HG03135 (cell line): Measurements from ENCODE around the gene TM7SF2.
A peak's percentile ranks its signal among the peaks of the same experiment; 100 is the strongest.
"Not testable (repeated sequence)": the region's sequence is repeated elsewhere in the genome, so short reads cannot be mapped to it uniquely, and the experiment has no call there.

Source experiments
- ATAC-seq: cut with Tn5 transposase; IDR thresholded peaks from one replicate; pipeline ENCODE4 v1.9.1; 2021; ENCODE audit warnings: mild to moderate bottlenecking, moderate library complexity; ENCODE audit not compliant: unreplicated experiment

Gene TM7SF2

DNA sequence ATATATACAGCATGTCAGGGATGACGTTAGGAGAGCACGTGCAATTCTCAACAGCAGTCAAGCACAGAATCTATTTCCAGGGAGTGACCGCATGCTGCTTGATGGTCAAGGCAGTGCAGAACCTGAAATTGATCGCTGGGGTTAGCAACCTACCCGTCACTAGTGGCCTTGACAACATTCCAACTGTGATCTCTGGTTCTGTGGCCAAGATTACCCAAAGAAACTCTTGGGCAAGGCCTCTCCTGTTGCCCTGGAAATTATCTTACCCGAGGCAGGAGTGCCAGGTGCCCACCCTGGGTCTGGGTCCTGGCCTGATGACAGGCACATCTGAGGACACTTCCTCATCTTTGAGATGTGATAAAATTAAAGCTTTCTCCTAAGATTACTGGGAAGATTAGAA lies 2.2 kb downstream of the TM7SF2 start:
- ATAC-seq, result no peak

DNA sequence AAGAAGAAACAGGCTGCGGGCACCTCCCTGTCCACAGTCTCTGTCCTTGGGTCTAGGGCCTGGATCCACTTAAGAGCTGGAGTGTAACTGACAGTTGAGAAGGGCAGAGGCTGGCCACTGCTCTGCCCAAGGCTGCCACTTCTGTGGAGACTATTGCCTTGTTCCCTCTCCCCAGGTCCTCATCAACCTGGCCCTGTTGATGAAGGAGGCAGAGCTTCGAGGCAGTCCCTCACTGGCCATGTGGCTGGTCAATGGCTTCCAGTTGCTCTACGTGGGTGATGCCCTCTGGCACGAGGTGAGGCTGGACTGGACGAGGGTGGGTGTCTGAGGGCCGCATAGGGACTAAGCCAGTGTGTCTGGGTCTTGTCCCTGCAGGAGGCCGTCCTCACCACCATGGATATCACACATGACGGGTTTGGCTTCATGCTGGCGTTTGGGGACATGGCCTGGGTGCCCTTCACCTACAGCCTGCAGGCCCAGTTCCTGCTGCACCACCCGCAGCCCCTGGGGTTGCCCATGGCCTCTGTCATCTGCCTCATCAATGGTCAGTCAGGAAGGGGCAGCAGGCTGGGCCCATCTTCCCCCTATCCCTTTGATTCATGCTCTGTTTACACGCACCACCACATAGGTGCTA lies 3.0 kb downstream of the TM7SF2 start:
- no peak for ATAC-seq

- ATAC-seq, result no peak
These were observed 3.9 kb downstream of the TM7SF2 start for GRCh38 chr11:65115361-65116082.

- ATAC-seq, result no peak
These were observed 4.9 kb downstream of the TM7SF2 start for GRCh38 chr11:65116370-65117205.

- peak; percentile 46 for ATAC-seq
These were observed 5.8 kb downstream of the TM7SF2 start, which contains the start of gene ZNHIT2 for GRCh38 chr11:65117206-65118096. Gene ZNHIT2 (minus strand): TSS chr11:65117701. CDS start chr11:65117653, 48 bp downstream.

DNA sequence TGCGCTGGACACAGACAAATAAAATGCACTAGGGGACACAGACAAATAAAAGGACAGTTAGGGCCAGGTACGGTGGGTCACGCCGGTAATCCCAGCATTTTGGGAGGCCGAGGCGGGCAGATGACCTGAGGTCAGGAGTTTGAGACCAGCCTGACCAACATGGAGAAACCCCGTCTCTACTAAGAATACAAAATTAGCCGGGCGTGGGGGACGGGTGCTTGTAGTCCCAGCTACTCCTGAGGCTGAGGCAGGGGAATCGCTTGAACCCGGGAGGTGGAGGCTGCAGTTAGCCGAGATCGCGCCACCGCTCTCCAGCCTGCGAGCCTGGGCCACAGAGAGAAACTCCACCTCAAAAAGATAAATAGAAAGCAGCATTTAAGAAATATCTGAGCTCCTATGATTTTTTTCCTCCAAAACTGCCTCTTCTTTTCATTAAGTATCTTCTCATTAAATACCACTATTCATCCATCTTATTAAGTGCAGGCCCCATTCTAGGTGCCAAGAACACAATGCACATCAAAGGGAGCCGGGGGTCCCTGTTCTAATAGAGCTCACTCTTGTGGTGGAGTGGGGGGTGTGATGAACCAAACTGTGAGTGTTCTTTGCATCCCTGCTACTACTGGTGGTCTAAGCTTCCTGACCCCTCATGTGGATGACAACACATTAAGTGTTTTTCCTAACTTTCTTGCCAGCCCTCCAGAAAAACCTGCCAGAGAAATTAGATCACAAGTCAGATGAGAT lies 6.6 kb downstream of the TM7SF2 start:
- no peak for ATAC-seq

DNA sequence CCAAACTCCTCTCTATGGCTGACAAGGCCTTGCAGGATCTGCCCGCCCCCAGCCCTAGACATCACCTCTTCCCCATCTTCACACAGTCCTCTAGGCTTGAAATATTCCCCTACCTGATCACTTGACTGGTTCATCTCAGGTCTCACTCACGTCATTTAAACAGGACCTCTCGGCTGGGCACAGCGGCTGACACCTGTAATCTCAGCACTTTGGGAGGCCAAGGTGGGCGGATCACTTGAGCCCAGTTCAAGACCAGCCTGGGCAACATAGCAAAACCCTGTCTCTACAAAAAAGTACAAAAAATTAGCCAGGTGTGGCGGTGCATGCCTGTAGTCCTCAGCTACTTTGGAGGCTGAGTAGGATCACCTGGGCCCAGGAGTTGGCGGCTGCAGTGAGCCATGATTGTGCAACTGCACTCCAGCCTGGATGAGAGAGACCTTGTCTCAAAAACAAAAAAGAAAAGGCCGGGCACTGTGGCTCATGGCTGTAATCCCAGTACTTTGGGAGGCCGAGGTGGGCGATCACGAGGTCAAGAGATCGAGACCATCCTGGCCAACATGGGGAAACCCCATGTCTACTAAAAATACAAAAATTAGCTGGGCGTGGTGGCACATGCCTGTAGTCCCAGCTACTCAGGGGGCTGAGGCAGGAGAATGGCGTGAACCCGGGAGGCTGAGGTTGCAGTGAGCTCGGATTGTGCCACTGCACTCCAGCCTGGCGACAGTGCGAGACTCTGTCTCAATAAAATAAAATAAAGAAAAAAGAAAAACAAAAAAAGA lies 7.4 kb downstream of the TM7SF2 start:
- not testable (repeated sequence) for ATAC-seq

DNA sequence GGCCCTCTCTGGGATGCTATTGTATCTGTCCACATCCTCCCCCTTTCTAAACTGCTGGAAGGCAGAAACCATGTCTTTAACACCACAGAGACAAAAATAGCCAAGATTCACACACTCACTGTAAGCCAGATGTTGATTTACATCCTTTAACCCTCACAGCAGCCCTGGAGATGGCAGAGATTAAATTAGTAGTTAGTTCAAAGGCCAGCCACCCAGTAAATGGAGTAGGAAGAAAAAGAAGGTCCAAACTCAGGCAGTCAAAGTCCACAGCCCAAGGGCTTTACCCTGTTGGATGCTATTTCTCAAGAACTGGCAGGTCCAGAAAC lies 8.0 kb downstream of the TM7SF2 start:
- ATAC-seq, result no peak

DNA sequence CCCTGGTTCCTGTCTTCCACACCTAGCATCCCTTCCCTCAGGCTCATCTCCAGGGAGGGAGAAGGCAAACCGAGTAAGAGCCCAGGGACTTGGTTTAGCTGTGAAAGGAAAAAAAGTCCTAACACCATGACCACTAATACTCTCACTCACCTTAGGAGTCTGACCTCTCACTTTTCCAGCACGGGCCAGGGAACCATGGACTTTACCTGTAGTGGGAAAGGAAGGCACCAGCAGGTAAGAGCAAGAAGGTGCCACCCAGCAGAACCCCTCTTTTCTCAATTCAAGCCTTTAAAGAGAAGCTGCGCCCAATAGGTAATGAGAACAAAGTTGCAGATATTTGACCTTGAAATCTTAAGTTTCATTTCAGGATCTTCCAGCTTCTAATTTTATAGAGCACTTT lies 9.2 kb downstream of the TM7SF2 start:
- ATAC-seq, result no peak

DNA sequence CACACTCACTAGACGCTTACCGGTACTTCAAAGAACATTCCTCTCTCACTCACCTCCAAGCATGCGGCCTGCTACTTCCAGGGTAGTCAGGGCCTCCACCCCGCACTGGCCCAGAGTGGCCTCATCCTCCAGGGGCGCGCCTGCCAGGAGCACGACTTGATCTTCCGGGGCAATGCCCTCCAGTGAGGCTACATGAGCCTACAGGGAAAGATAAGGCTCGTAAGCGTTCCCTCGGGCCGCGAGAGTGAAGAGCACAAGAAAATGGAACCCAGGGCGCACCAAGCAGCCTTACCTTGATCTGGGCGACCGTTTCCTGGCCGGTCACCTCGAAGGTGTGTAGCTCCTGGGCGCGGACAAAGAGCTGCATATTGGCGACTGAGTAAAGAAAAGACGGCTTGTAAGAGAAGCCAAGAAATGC lies 9.8 kb downstream of the TM7SF2 start:
- no peak for ATAC-seq

DNA sequence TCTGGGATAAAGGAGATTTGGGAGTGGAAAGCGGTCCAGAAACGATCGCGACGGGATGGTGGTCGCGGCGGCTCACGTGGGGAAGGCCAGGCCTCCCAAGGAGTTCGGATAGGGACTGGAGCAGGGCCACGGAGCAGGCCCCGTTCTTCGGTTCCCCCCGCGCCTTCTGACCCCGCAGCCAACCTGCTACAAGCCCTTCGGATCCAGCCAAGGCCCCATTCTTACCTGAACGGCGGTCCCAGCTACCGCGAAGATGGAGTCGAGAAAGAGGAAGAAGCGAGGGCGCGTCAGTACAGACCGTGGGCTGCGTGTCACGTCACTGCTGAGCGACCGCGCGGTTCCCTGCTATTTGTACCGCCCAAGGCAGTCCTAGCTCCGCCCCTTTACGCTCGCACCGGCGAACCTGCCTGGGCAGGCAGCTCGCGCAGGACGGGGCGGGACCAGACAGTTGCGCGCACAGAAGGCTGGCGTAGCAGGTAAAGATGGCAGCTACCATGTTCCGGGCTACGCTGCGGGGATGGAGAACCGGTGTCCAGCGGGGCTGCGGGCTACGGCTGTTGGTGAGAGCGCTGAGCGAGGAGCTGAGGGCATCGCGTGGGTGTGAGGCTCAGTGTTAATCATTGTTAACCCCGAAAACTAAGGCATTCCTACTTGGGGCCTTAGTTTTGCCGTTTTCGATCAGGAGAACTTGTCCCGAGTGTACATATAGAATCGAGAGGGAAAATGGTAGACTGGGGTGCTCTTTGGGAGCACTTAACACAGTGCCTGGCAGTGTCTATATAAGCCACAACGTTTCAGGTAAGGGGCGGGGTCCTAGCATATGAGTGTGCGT lies 10.4 kb downstream of the TM7SF2 start, which contains the start of the genes FAU and MRPL49:
FAU (minus strand) TSS at position 270 of the 832 bp plus-strand sequence. CDS start 321 bp downstream, outside the sequence.
MRPL49 (plus strand) TSS at position 457 of the 832 bp plus-strand sequence; CDS start at position 483, 26 bp downstream.
- ATAC-seq, result peak; percentile 65

GRCh38 chr11:65124480-65125196 lies 13.0 kb downstream of the TM7SF2 start:
- ATAC-seq, result no peak

DNA sequence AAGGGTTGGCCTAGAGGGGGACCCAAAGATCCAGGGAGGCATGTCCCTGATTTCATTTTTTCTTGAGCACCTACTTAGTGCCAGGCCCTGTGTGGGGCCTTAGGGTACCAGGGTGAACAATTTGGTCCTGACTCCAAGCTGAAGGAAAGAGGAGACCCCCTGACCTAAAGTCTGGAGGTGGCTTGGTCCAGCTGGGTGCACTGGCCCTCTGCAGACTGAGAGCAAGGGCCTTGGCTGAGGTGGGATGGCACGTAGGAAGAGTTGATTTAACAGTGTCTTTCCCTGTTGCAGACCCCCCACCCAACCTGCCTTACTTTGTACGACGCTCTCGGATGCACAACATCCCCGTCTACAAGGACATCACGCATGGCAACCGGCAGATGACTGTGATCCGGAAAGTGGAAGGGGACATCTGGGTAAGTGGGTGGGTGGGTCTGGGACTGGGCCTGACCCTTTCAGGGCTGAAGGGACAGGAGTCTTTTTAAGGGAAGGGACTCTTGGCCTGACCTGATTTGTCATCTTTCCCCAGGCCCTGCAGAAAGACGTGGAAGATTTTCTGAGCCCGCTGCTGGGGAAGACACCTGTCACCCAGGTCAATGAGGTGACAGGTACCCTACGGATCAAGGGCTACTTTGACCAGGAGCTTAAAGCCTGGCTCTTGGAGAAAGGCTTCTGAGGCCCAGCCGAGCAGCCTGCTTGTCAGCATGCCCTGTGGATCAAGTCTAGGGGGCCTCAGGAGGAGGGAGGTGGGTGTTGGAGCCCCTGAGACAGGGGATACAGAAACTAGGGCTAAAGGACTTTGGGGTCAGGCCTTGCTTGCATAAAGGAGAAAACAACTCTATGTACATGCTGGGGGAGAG lies 13.8 kb downstream of the TM7SF2 start:
- no peak for ATAC-seq

GRCh38 chr11:65126624-65127274 lies 15.1 kb downstream of the TM7SF2 start:
- ATAC-seq, result no peak

DNA sequence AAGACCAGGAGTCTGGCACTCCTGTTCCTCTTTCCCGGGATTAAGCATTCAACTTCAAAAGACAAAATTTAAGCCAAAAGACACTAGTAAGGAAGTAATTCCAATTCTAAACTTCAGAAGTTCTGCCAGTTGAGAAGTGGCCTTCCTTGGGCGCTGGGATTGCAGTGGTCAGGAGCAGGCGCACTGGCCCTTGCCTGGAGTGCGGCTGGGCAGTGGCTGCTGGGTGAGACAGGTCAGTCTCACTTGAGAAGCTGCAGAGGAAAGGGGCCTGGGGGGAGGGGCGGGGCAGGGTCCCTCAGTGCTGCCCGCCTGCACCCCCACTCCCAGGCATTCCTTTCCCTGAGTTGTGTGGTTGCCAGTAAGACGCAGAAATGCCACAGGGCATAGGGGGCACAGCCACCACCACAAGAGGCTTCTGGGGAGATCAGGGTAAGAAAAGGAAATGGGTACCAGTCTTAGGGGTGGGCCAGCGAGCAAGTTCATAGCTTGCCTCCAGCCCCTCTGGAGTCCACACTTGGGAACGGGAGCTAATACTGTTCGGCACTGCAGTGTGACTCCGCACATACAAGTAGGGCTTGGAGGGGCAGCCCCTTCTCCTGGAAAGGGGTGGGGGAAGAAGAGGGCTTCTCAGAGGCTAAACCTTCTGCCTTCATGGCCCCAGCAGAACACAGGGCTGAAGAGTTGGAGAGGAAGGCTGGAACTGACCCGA lies 16.0 kb downstream of the TM7SF2 start:
- no peak for ATAC-seq
